Measurements from ENCODE around the gene CPLX1. TPM values are rescaled to one million over a fixed set of nuclear protein-coding genes. Genes with fewer than 3 reads are reported as not detected.
"Not testable (repeated sequence)": the region's sequence is repeated elsewhere in the genome, so short reads cannot be mapped to it uniquely, and the experiment has no call there.

The CPLX1 gene
- polyA plus RNA-seq, 5 donors = 0.84 to 2.7 (median 1.1) TPM

GRCh38 chr4:777520-778262 lies 48.2 kb downstream of the CPLX1 start:
- no peak for DNase-seq

GRCh38 chr4:776743-777441 lies 49.0 kb downstream of the CPLX1 start:
- DNase-seq = no peak

GRCh38 chr4:775485-775884 lies 50.4 kb downstream of the CPLX1 start:
- DNase-seq = not testable (repeated sequence)

GRCh38 chr4:774419-775092 lies 51.4 kb downstream of the CPLX1 start:
- not testable (repeated sequence) for DNase-seq

GRCh38 chr4:773214-773613 lies 52.7 kb downstream of the CPLX1 start:
- DNase-seq = no peak

GRCh38 chr4:772776-773175 lies 53.2 kb downstream of the CPLX1 start:
- DNase-seq = no peak

GRCh38 chr4:772118-772517 lies 53.8 kb downstream of the CPLX1 start:
- DNase-seq = no peak

- no peak for DNase-seq
Observed at GRCh38 chr4:771464-771863, 54.5 kb downstream of the CPLX1 start.

- DNase-seq = no peak
Observed at GRCh38 chr4:770022-770421, 55.9 kb downstream of the CPLX1 start.

GRCh38 chr4:769511-769910 lies 56.4 kb downstream of the CPLX1 start:
- no peak for DNase-seq

- no peak for DNase-seq
Observed at GRCh38 chr4:768995-769394, 56.9 kb downstream of the CPLX1 start.

GRCh38 chr4:768076-768475 lies 57.9 kb downstream of the CPLX1 start:
- DNase-seq = no peak

- no peak for DNase-seq
Observed at GRCh38 chr4:766559-767283, 59.2 kb downstream of the CPLX1 start.

GRCh38 chr4:766152-766515 lies 59.8 kb downstream of the CPLX1 start:
- no peak for DNase-seq

GRCh38 chr4:764405-765169 lies 61.3 kb downstream of the CPLX1 start:
- no peak for DNase-seq

GRCh38 chr4:763922-764321 lies 62.0 kb downstream of the CPLX1 start:
- no peak for DNase-seq

- no peak for DNase-seq
Observed at GRCh38 chr4:763191-763810, 62.6 kb downstream of the CPLX1 start.

GRCh38 chr4:762211-763190 lies 63.4 kb downstream of the CPLX1 start:
- DNase-seq = no peak

GRCh38 chr4:761739-762138 lies 64.2 kb downstream of the CPLX1 start:
- no peak for DNase-seq

GRCh38 chr4:761086-761485 lies 64.8 kb downstream of the CPLX1 start:
- no peak for DNase-seq
